Measurements from ENCODE around the gene ZDHHC12. TPM values are rescaled to one million over a fixed set of nuclear protein-coding genes. Genes with fewer than 3 reads are reported as not detected.
"Not testable (repeated sequence)": the region's sequence is repeated elsewhere in the genome, so short reads cannot be mapped to it uniquely, and the experiment has no call there.

The ZDHHC12 gene
- total RNA-seq, 1 donor from 2014 or later: 18.9 TPM

DNA sequence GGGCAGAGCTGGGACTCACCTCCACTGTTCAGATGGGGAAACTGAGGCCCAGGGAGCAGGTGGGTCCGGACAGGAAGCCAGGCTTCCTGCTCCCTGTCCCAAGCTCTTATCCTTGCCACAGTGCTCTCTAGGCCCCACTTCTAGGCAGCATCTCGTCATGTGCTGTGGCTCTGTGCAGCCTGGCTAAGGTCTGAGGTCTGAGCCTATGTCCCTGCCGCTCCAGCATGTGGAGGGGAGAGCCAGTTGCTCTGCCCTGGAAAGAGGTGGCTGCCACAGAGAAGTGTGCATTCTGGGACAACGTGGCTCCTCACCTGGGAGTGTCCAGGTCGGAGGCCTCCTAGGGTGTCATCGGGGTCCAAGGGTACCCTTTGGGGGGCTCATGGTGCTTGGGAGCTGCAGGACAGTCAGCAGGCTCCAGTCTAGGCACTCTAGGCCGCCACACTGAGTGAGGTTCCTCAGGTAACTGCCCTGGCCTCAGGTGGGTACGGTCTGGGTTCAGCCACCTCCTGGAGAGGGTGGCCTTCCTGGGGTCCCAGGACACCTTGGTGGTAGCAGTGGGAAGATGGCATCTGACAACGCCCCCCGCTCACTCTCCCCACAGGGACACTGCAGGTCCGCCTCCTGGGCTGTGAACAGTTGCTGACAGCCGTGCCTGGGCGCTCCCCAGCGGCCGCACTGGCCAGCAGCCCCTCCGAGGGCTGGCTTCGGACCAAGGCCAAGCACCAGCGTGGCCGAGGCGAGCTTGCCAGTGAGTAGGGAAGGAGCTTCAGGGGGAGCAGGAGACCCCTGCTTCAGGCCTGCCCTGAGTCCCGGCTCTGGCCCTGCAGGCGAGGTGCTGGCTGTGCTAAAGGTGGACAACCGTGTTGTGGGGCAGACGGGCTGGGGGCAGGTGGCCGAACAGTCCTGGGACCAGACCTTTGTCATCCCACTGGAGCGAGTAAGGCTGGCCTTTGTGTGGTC is 11.2 kb downstream of the ZDHHC12 start:
- DNase-seq (ENCODE audit: low read depth): no peak

GRCh38 chr9:128707446-128707845 is 16.5 kb downstream of the ZDHHC12 start:
- no peak for DNase-seq (ENCODE audit: low read depth)

DNA sequence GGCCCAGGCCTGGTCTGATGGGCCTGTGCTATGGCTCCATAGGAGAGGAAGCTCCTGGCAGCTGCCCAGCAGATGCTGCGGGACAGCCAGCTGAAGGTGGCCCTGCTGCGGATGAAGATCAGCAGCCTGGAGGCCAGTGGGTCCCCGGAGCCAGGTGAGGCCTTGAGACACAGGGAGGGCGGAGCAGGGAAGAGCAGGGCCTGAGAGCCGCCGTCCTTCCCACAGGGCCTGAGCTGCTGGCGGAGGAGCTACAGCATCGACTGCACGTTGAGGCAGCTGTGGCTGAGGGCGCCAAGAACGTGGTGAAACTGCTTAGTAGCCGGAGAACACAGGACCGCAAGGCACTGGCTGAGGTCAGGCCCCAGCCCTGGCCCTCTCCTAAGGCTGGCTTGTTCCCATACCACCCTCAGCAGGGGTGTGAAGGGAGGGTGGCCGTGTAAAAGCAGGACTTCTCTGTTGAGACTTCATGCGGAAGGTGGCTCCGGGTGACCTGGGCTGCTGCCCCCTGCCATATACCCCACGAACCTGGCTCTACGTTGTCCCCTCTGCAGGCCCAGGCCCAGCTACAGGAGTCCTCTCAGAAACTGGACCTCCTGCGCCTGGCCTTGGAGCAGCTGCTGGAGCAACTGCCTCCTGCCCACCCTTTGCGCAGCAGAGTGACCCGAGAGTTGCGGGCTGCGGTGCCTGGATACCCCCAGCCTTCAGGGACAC is 17.1 kb downstream of the ZDHHC12 start:
- no peak for DNase-seq (ENCODE audit: low read depth)

GRCh38 chr9:128706045-128706444 is 17.9 kb downstream of the ZDHHC12 start:
- DNase-seq (ENCODE audit: low read depth): no peak

GRCh38 chr9:128705051-128705965 is 18.6 kb downstream of the ZDHHC12 start:
- DNase-seq (ENCODE audit: low read depth): no peak

- DNase-seq (ENCODE audit: low read depth): no peak
These were observed 19.6 kb downstream of the ZDHHC12 start for GRCh38 chr9:128704356-128704670.

DNA sequence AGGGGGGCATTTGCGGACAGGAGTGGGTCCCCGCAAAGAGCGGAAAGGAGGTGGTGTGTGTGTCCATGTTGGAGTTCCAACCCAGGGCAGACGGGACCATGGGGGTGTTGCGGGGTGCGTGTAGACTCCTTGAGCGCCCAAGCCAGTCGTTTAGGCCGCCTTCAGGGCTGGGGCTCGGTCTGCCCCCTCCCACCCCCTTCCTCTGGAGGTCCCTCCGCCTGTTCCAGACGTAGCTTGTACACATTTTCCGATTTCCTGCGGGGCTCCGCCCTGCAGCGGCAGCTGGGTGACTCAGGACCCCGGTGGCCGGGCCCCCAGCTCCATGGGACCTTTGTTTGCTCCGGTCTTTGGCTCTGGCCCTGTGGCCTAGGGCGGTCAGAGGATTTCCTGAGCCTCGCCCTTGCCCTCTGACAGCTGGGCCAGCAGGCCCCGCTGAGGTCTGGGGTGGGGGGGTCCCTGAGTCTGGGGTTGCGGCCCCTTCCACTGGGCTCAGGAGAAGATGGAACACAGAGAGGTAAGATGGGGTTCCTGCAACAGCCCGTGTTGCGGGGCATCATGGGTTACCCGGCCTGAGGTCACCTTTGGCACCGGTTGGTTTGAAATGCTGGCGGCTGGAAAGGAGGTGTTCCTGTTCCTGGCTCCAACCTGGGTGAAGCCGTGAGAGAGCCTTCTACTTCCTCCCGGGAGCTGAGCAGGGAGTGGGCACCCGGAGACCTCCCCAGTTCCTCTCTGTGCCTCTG is 20.1 kb downstream of the ZDHHC12 start:
- no peak for DNase-seq (ENCODE audit: low read depth)

GRCh38 chr9:128702949-128703615 is 20.8 kb downstream of the ZDHHC12 start:
- DNase-seq (ENCODE audit: low read depth): no peak

DNA sequence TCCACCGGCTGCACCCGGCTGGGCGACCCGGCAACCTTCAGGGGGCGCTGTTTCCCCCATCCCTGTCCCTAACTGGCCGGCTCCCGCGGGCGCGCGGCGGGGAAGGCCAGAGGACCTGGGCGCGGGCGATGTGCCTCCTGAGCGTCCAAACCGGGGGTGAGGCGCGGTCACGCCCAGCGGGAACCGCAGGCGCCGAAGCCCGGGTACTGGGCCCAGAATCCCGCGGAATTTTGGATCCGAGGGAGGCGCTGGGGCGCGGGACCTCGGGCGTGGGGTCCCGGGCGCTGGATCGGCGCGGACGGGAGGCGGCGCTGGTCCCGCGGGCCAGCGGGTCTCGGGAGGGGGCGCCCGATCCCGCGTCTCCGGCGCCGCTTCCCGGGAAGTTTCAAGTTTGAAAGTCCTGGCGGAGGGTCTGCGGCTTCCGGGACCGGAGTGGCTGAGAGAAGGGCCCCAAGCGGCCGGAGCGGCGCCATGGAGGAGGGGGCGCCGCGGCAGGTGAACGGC is 21.4 kb downstream of the ZDHHC12 start, which contains the start of gene PKN3:
TSS of gene PKN3 (plus strand) at position 59 of the 504 bp plus-strand sequence. CDS start at position 472, 413 bp downstream.
- DNase-seq (ENCODE audit: low read depth): peak; percentile 85

DNA sequence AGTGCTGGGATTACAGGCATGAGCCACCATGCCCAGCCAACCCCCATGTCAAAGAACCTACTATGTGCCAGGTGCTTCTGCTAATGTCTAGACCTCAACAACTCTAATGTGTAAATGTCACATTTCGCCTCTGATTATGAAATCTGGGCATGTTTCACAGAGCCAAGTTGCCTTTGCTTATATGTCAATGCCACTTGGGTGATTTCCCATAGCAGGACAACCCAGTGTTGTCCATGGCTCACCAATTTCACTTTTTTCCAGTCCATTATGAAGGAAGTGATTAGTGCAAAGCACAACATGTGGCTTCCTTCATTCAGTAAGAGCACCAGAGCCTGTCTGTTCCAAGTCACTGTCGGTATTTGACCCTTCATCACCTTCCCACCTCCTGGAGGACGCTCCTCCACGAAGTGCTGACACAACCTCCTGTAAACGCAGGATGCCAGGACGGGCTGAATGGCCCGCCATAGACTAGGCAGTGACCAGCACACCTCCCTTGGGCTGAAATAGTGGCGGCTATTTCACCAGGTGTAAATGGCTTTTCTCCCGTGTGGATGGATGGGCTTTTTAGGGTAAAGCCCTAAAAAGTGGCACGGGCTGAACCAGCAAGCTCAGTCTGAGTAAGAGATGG is 22.6 kb downstream of the ZDHHC12 start:
- no peak for DNase-seq (ENCODE audit: low read depth)

GRCh38 chr9:128699096-128699795 is 24.7 kb downstream of the ZDHHC12 start:
- not testable (repeated sequence) for DNase-seq (ENCODE audit: low read depth)

DNA sequence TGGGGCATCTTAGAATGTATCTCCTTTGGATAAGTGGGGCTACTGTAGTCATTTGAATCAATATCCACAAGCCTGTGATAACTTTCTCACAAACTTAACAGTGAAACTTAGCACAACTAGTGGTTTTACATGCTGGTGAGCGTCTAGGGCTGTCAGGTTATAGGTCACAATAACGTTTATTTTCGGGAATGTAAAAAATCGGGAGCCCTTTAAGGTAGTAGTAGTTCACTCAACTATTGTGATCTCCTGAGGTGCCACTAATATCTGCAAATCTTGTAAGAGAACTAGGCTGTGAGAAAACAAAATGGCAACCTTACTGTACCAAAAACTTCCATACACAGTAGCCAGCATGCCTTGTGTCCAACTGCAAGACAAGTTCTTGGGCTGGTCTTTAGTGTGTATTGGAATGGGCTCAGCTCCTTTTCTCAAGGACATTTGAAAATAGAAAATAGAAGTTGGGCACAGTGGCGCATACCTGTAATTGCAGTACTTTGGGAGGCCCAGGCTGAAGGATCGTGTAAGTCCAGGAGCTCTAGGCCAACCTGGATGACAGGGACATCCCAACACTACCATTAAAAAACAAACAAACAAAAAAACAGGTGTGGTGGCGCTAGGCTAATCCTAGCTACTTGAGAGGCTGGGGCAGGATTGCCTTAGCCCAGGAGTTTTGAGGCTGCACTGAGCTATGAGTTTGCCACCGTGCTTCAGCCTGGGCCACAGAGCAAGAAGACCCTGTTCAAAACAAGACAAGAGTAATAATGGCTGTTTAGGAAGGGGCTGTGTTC is 26.8 kb downstream of the ZDHHC12 start:
- DNase-seq (ENCODE audit: low read depth): no peak

DNA sequence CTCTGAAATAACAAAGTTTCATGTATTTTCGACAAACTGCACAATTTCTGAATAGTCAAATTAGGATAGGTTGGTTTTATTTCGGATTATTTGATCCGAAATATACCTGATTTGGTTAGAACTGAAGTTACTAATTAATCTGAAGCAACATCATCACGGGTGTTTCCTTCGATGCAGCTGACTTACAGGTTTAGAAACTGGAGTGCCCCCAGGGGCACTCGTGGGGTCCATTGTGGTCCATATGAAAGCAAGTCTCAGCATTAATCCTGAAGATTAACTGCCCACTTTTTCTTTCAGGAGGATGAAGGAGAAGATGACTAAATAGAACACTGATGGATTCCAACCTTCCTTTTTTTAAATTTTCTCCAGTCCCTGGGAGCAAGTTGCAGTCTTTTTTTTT is 29.6 kb downstream of the ZDHHC12 start:
- DNase-seq (ENCODE audit: low read depth): no peak

- not testable (repeated sequence) for DNase-seq (ENCODE audit: low read depth)
These were observed 30.2 kb downstream of the ZDHHC12 start for GRCh38 chr9:128693738-128694137.

DNA sequence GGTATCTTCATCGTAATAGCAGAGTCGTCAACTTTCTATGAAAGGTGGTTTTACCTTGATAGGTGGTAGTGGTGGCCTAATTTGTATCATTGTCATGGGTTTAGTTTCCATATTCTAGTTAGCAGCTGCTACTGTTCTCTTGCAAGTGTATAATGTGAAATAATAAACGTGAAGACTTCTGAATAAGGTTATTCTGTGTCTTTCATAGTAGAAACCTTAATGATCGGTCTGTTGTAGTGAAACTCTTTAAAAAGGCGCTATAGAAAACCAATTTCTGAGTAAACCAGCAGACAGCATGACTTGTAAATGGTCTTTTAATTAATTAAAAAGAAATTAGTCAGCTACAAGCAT is 33.3 kb downstream of the ZDHHC12 start:
- no peak for DNase-seq (ENCODE audit: low read depth)

DNA sequence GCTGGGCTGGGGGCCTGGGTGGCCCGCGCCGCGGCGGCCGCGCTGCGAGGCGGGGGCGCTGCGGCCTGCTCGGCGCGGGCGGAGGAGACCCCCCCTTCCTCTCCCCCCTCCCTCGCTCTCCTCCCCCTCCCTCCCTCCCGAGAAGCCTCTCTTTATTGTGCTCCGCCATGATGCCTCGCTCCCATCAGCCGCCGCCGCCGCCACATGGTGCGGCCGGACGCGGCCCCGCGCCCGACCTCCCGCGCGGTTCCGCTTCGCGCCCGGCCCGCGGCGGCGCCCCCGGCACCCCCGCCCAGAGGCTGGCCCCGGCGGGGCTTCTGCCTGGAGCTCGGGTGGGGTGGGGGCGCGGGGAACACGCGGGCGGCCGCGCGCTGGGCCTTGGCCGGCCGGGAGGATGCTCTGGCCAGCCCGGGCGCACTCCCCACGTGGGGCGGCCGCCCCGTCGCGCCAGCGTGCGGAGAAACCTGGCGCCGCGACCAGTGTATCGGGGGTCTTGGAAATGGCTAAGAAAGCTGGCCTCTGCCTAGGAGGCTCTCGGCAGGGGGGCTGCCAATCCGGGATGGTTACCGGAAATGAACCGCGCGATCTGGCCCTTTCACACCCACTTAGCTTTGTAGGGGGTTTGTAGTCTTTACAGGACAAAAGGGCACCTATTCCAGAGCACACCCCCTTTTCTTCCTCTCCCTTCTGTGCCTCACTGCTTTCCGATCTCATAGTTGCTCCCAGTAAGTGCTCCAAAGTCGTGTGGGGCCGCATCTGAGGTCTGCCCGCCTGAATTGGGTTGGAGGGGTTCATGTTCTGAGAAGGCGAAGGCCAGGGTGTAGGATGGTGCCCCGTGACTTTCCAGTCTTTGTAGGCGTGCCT is 33.9 kb downstream of the ZDHHC12 start:
- DNase-seq (ENCODE audit: low read depth): peak; percentile 52

DNA sequence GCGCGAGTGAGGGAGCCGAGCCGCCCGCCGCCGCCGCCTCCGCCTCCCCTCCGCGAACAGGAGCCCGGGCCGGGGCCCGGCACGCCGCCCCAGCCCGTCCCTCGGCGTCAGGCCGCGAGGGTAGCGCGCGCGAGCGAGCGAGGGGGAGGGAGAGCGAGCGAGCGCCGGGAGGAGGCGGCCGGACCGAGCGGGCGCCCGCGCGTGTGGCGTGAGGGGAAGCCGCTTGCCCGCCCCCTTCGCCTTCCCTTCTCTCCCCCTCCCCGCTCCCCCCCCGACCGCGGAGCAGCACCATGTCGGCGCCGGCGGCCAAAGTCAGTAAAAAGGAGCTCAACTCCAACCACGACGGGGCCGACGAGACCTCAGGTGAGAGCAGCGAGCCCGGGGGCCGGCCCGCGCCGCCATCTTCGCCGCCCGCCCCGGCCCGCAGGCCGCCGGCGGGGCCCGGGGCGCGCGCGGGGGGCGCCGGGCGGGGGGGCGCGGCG is 34.6 kb downstream of the ZDHHC12 start:
- DNase-seq (ENCODE audit: low read depth): no peak

Data from myocyte (in vitro differentiated cells).